HL-60 (cell line): ENCODE results near the gene AAMP.

Experiments used
- DNase-seq, 2 experiments: peaks; one replicate each; pipeline ENCODE4 v3.0.0-alpha.2; 2010 to 2020; ENCODE audit warnings: low read depth in 1 of 2, low spot score in 1 of 2
- H3K27ac ChIP-seq: fragments of 250-450 bp; sonication (Bioruptor Pico); replicated peaks from 2 replicates; pipeline ENCODE4 v1.5.1; 2020; ENCODE audit warnings: mild to moderate bottlenecking, moderate library complexity
- H3K27me3 ChIP-seq: fragments of 250-450 bp; sonication (Bioruptor Pico); 2 replicates; pipeline ENCODE4 v1.5.1; 2021; ENCODE audit warnings: mild to moderate bottlenecking, moderate library complexity; ENCODE audit not compliant: insufficient read depth, poor library complexity, severe bottlenecking
- H3K4me3 ChIP-seq: replicated peaks from 2 replicates; pipeline ENCODE4 v1.5.1; 2011; ENCODE audit warnings: mild to moderate bottlenecking, control low read depth, low read length; ENCODE audit not compliant: insufficient read depth
- GABPA ChIP-seq: IDR thresholded peaks from 2 replicates; pipeline ENCODE4 v1.6.1; 2012; ENCODE audit warnings: low read depth
- POLR2AphosphoS5 ChIP-seq: IDR thresholded peaks from 2 replicates; pipeline ENCODE4 v1.6.1; 2012; ENCODE audit warnings: low read depth
- SPI1 ChIP-seq: IDR thresholded peaks from 2 replicates; pipeline ENCODE4 v1.6.1; 2012; ENCODE audit warnings: low read depth, mild to moderate bottlenecking, borderline replicate concordance
- TF ChIP-seq, protein P1 (sequence below): IDR thresholded peaks from 2 replicates; pipeline ENCODE4 v1.6.1; 2012; ENCODE audit warnings: low read depth; ENCODE audit not compliant: insufficient replicate concordance
- TF ChIP-seq, protein P2 (sequence below): IDR thresholded peaks from one replicate; pipeline ENCODE4 v1.5.1; 2011; ENCODE audit warnings: low read length, control low read depth, inconsistent platforms; ENCODE audit not compliant: insufficient read depth

The AAMP gene

DNA sequence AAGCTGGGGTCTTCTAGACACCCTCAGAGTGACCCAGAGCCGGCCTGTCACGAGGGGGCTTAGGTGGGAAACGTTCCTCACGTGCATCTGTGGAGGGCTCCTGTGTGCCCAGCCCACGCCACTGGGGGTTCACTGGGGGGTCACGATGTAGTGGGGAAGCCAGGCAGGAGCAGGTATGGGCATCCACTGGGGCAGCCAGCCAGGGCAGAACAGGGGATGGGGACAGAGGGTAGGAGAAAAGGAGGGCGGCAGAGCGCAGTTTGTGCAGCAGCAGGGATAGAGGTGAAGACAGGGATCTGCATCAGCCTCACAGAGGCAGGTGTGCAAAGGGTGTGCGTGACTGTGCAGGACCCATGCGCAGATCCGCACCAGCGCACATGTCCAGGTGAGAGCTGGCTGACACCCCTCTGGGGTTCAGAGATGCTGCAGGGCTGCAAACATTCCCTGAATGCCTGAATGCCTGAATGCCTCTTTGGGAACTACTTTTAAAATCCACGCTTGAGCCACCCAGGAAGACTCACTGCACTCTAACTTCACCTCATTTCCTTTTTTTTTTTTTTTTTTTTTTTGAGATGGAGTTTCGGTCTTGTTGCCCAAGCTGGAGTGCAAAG, 10.4 kb upstream of the AAMP start:
- TF ChIP-seq GABPA (no peak), POLR2AphosphoS5 (no peak)
- Histone ChIP-seq H3K4me3 (no peak overlapping the region), H3K27me3 (no peaks in the 10 kb centered on the region), H3K27ac (no peak overlapping the region)
- DNase-seq = no peak

DNA sequence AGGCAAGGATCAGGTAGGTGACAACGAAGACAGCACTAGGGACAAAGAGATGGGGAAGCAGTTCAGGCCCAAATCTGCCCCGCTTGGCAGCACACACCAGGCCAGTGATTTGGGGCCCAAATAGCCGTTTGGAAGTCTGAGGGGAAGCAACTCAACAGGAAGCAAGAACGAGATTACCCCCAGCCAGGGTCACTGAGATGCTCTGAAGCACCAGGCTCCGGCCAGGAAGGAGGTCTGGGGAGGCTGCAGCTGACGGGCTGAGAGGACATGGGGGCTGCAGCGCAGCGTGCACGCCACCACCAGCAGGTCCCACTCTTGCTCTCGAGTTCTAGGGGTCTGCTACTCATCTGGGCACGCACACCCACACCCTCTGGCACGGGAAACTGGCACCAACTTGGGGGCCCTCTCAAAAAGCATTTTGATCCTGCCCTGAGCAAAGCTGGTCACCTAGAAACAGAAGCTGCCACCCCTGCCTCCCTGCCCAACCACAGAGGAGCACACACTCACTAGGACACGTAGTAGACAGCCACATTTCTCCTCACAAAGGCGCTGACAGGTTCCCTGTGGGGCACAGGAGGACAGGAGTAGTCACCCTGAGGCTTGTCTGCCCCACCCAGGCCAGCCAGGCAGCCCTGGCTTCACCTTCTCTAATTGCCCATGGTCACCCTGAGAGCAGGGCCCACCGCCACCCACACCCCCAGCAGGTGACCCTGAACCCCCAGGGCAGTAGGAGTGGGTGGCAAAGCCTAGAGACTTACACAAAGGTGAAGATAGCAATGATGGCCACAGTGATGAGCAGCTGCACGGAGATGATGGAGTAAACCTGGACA, 8.8 kb upstream of the AAMP start:
- TF ChIP-seq GABPA (no peak), POLR2AphosphoS5 (no peak), SPI1 (no peak)
- TF ChIP-seq, protein P1, sequence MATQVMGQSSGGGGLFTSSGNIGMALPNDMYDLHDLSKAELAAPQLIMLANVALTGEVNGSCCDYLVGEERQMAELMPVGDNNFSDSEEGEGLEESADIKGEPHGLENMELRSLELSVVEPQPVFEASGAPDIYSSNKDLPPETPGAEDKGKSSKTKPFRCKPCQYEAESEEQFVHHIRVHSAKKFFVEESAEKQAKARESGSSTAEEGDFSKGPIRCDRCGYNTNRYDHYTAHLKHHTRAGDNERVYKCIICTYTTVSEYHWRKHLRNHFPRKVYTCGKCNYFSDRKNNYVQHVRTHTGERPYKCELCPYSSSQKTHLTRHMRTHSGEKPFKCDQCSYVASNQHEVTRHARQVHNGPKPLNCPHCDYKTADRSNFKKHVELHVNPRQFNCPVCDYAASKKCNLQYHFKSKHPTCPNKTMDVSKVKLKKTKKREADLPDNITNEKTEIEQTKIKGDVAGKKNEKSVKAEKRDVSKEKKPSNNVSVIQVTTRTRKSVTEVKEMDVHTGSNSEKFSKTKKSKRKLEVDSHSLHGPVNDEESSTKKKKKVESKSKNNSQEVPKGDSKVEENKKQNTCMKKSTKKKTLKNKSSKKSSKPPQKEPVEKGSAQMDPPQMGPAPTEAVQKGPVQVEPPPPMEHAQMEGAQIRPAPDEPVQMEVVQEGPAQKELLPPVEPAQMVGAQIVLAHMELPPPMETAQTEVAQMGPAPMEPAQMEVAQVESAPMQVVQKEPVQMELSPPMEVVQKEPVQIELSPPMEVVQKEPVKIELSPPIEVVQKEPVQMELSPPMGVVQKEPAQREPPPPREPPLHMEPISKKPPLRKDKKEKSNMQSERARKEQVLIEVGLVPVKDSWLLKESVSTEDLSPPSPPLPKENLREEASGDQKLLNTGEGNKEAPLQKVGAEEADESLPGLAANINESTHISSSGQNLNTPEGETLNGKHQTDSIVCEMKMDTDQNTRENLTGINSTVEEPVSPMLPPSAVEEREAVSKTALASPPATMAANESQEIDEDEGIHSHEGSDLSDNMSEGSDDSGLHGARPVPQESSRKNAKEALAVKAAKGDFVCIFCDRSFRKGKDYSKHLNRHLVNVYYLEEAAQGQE = no peak
- TF ChIP-seq, protein P2, sequence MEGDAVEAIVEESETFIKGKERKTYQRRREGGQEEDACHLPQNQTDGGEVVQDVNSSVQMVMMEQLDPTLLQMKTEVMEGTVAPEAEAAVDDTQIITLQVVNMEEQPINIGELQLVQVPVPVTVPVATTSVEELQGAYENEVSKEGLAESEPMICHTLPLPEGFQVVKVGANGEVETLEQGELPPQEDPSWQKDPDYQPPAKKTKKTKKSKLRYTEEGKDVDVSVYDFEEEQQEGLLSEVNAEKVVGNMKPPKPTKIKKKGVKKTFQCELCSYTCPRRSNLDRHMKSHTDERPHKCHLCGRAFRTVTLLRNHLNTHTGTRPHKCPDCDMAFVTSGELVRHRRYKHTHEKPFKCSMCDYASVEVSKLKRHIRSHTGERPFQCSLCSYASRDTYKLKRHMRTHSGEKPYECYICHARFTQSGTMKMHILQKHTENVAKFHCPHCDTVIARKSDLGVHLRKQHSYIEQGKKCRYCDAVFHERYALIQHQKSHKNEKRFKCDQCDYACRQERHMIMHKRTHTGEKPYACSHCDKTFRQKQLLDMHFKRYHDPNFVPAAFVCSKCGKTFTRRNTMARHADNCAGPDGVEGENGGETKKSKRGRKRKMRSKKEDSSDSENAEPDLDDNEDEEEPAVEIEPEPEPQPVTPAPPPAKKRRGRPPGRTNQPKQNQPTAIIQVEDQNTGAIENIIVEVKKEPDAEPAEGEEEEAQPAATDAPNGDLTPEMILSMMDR = no peak
- Histone ChIP-seq H3K27ac (no peak overlapping the region), H3K27me3 (no peaks in the 10 kb centered on the region), H3K4me3 (no peak overlapping the region)
- DNase-seq = no peak

DNA sequence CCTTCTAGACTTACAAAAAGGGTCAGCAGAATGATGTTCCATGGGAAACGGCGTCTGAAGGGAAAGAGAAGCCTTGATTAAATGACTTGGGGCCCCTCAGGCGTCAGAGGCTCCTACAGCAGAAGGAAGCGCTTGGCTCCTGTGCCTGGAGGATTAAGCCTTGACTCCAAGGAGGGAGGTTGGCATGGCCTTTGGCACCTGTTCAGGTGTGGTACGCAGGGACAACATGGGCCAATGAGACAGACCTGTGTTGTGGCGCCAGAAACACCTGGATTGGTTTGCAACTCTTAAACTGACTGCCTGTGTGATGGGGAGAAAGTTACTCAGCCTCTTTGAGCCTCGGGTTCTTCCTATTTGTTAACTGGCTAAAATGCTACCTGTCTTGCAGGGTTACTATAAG, 8.0 kb upstream of the AAMP start:
- DNase-seq = no peak
- no peak overlapping the region for H3K4me3 ChIP-seq
- H3K27me3 ChIP-seq = no peaks in the 10 kb centered on the region
- TF ChIP-seq POLR2AphosphoS5 = no peak
- TF ChIP-seq, protein P2 = no peak
- TF ChIP-seq, protein P1 = no peak
- no peak overlapping the region for H3K27ac ChIP-seq

DNA sequence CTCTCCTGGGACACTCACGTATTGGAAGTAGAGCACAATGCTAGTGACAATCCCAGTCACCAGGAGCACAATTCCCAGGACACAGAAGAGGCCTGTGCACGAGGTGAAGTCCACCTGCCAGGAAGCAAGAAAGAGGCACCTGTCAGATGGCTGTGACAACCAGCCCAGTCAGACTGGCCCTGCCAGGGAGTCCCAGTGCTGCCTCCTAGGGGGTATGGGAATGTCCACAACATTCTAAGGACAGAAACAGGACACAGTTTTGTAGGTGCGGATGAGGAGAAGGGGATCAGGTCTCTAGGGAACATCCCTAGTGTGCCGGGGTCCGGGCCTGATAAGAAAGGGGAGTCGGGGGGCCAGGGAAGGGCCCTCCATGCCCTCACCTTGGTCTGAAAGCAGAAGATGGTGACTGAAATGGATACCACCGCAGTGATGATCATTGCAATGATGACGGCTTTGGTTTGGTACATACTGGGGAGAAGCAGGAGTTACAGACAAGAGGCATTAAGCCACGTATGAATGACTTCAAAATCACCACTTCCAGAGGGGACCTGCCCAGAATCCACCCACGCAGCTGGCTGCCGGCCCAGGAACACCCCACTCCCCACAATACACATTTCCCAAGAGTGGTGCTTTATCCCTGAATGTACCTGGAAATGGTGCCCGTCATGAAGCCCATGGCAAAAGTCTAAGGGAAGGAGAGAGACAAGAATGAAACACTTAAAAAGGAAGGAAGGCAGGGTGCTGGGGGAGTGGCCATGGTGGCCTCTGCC, 7.2 kb upstream of the AAMP start:
- no peak for TF ChIP-seq SPI1
- TF ChIP-seq, protein P1 = no peak
- TF ChIP-seq GABPA = no peak
- Histone ChIP-seq H3K4me3 (no peak overlapping the region), H3K27me3 (no peaks in the 10 kb centered on the region), H3K27ac (no peak overlapping the region)
- DNase-seq = no peak
